Measurements from ENCODE around the gene PRUNE2.

The PRUNE2 gene

GRCh38 chr9:76700916-76701315 lies 205.0 kb downstream of the PRUNE2 start:
- peaks cover 33% of the 10 kb centered on the region for H3K27me3 ChIP-seq (ENCODE audit: control insufficient read depth, low read length)
- H3K4me3 ChIP-seq (ENCODE audit: low read length): no peak overlapping the region
- H4K20me1 ChIP-seq (ENCODE audit: control insufficient read depth, insufficient read depth, low read depth, low read length): no peaks in the 10 kb centered on the region
- H3K9me3 ChIP-seq (ENCODE audit: control insufficient read depth, insufficient read depth, low read length): no peaks in the 10 kb centered on the region
- no peak overlapping the region for H3K4me2 ChIP-seq (ENCODE audit: low read length)
- no peaks in the 10 kb centered on the region for H3K36me3 ChIP-seq (ENCODE audit: control insufficient read depth, low read length)
- no peaks in the 10 kb centered on the region for H3K79me2 ChIP-seq (ENCODE audit: control insufficient read depth, low read length)
- no peaks in the 10 kb centered on the region for H3F3A ChIP-seq (ENCODE audit: control insufficient read depth, insufficient read depth)
- H3K9me2 ChIP-seq (replicated peaks; ENCODE audit: control insufficient read depth, low read length): no peaks in the 10 kb centered on the region
- H3K27ac ChIP-seq (ENCODE audit: low read depth, low read length): no peak overlapping the region
- peaks cover 14% of the 10 kb centered on the region for H3K4me1 ChIP-seq (ENCODE audit: control insufficient read depth, low read length)
- TF ChIP-seq EZH2phosphoT487 (IDR thresholded peaks at IDR 0.05; ENCODE audit: borderline replicate concordance, low read length) (no peak), CTCF (IDR thresholded peaks at IDR 0.05; ENCODE audit: low read depth, low read length, poor library complexity, severe bottlenecking) (no peak)

- Histone ChIP-seq H3K4me2 (ENCODE audit: low read length) (no peak overlapping the region), H3K9me2 (replicated peaks; ENCODE audit: control insufficient read depth, low read length) (no peaks in the 10 kb centered on the region), H3K79me2 (ENCODE audit: control insufficient read depth, low read length) (no peaks in the 10 kb centered on the region), H3K4me3 (ENCODE audit: low read length) (no peak overlapping the region), H3K4me1 (ENCODE audit: control insufficient read depth, low read length) (peaks cover 14% of the 10 kb centered on the region), H3K27me3 (ENCODE audit: control insufficient read depth, low read length) (peaks cover 25% of the 10 kb centered on the region), H3F3A (ENCODE audit: control insufficient read depth, insufficient read depth) (no peaks in the 10 kb centered on the region), H3K36me3 (ENCODE audit: control insufficient read depth, low read length) (no peaks in the 10 kb centered on the region), H4K20me1 (ENCODE audit: control insufficient read depth, insufficient read depth, low read depth, low read length) (no peaks in the 10 kb centered on the region), H3K9me3 (ENCODE audit: control insufficient read depth, insufficient read depth, low read length) (no peaks in the 10 kb centered on the region), H3K27ac (ENCODE audit: low read depth, low read length) (no peak overlapping the region)
- no peak for TF ChIP-seq EZH2phosphoT487 (IDR thresholded peaks at IDR 0.05; ENCODE audit: borderline replicate concordance, low read length)
- TF ChIP-seq CTCF (IDR thresholded peaks at IDR 0.05; ENCODE audit: low read depth, low read length, poor library complexity, severe bottlenecking): no peak
Measured at GRCh38 chr9:76699971-76700370, 205.9 kb downstream of the PRUNE2 start.

DNA sequence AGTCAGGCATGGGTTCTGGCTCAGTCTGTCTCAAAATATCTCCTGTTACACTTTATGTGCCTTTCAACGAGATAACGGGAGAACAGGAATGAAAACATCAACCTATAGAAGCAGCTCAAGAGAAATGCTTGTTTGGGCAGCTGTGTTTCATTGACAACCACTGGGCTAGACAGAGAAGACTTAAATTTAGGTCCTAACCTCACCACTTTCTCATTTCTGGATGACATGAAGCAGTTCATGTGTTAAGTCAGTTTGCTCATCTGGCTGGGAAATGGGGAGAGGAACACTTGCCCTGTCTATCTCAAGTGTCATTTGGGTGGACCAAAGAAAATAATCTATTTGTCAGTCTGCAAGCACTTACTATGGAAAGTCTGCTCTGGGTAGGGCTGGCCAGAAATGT lies 208.4 kb downstream of the PRUNE2 start:
- H3K27ac ChIP-seq (ENCODE audit: low read depth, low read length): no peak overlapping the region
- no peak overlapping the region for H3K4me2 ChIP-seq (ENCODE audit: low read length)
- no peak overlapping the region for H3K4me3 ChIP-seq (ENCODE audit: low read length)
- peaks cover 22% of the 10 kb centered on the region for H3K27me3 ChIP-seq (ENCODE audit: control insufficient read depth, low read length)
- H3K9me3 ChIP-seq (ENCODE audit: control insufficient read depth, insufficient read depth, low read length): no peaks in the 10 kb centered on the region
- TF ChIP-seq CTCF (IDR thresholded peaks at IDR 0.05; ENCODE audit: low read depth, low read length, poor library complexity, severe bottlenecking) (no peak), EZH2phosphoT487 (IDR thresholded peaks at IDR 0.05; ENCODE audit: borderline replicate concordance, low read length) (no peak)
- no peaks in the 10 kb centered on the region for H4K20me1 ChIP-seq (ENCODE audit: control insufficient read depth, insufficient read depth, low read depth, low read length)
- no peaks in the 10 kb centered on the region for H3K9me2 ChIP-seq (replicated peaks; ENCODE audit: control insufficient read depth, low read length)
- H3K36me3 ChIP-seq (ENCODE audit: control insufficient read depth, low read length): no peaks in the 10 kb centered on the region
- no peaks in the 10 kb centered on the region for H3K79me2 ChIP-seq (ENCODE audit: control insufficient read depth, low read length)
- no peaks in the 10 kb centered on the region for H3K4me1 ChIP-seq (ENCODE audit: control insufficient read depth, low read length)
- H3F3A ChIP-seq (ENCODE audit: control insufficient read depth, insufficient read depth): no peaks in the 10 kb centered on the region

DNA sequence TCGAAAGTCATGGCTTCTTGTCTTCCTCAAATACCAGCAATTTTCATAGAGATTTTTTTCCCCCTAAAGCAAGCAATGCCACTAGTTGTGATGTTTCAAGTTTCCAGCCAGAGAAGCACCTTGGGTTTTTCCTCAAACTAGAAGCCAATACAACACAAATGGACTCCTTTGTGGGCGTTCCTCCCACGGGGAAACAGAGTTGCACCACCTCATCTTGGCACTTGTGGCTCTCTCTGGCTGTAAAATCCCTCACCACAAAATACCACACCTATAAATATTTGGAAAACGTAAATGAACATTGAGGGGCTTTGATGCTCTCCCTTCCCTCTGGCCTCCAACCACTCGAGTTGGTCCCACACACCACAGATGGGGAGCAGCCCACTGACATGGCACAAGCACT lies 208.8 kb downstream of the PRUNE2 start:
- no peaks in the 10 kb centered on the region for H4K20me1 ChIP-seq (ENCODE audit: control insufficient read depth, insufficient read depth, low read depth, low read length)
- H3K36me3 ChIP-seq (ENCODE audit: control insufficient read depth, low read length): no peaks in the 10 kb centered on the region
- H3K27me3 ChIP-seq (ENCODE audit: control insufficient read depth, low read length): peaks cover 23% of the 10 kb centered on the region
- H3K9me2 ChIP-seq (replicated peaks; ENCODE audit: control insufficient read depth, low read length): no peaks in the 10 kb centered on the region
- H3K4me3 ChIP-seq (ENCODE audit: low read length): no peak overlapping the region
- no peak for TF ChIP-seq CTCF (IDR thresholded peaks at IDR 0.05; ENCODE audit: low read depth, low read length, poor library complexity, severe bottlenecking)
- no peak for TF ChIP-seq EZH2phosphoT487 (IDR thresholded peaks at IDR 0.05; ENCODE audit: borderline replicate concordance, low read length)
- H3K79me2 ChIP-seq (ENCODE audit: control insufficient read depth, low read length): no peaks in the 10 kb centered on the region
- H3F3A ChIP-seq (ENCODE audit: control insufficient read depth, insufficient read depth): no peaks in the 10 kb centered on the region
- no peak overlapping the region for H3K27ac ChIP-seq (ENCODE audit: low read depth, low read length)
- peaks cover 2% of the 10 kb centered on the region for H3K4me1 ChIP-seq (ENCODE audit: control insufficient read depth, low read length)
- H3K4me2 ChIP-seq (ENCODE audit: low read length): no peak overlapping the region
- no peaks in the 10 kb centered on the region for H3K9me3 ChIP-seq (ENCODE audit: control insufficient read depth, insufficient read depth, low read length)
